ENCODE data around the gene RGS18. TPM values are rescaled to one million over a fixed set of nuclear protein-coding genes. Genes with fewer than 3 reads are reported as not detected.
A peak's percentile ranks its signal among the peaks of the same experiment; 100 is the strongest.

The RGS18 gene, protein sequence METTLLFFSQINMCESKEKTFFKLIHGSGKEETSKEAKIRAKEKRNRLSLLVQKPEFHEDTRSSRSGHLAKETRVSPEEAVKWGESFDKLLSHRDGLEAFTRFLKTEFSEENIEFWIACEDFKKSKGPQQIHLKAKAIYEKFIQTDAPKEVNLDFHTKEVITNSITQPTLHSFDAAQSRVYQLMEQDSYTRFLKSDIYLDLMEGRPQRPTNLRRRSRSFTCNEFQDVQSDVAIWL
- 145 TPM for total RNA-seq (2013)
- polyA plus RNA-seq (10 to 100 TPM; 43.7 to 57.0 (median 49.0) TPM), polyA minus RNA-seq (35.5 and 49.4 TPM in 2 replicates), total RNA-seq (3.3 to 83.4 (median 54.1) reads per million in 11 experiments)

DNA sequence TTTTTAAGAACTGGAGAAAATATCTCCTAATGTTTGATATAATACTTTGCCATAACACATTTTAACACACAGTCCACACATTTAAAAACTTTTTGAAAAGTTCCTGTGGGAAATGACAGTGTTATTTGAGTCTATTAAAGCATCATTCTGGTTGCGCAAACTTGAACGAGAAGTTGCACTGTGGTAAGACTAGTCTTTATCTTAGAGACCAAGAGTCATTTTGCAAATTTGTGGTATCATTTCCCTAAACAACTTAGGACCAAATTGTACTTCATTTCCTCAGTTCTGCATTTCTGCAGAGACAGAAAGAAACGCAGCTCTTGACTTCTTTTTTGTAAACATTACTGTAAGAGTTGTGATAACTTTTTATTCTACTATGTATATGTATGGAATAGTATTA, at the start of gene RGS18:
TSS of gene RGS18 (plus strand) at position 282 of the 400 bp plus-strand sequence. CDS start 176 bp downstream, outside the sequence.
- Mint-ChIP-seq H3K4me3 (peak within 1 kb of the TSS; percentile 73 to 94), H3K9me3 (peaks cover 0 to 4% (median 0%) of the 10 kb centered on the region in 7 donors), H3K27ac (peak within 1 kb of the TSS; percentile 93 to 98 (median 97)), H3K4me1 (peaks cover 42% of the 10 kb centered on the region), H3K36me3 (peaks cover 8 to 20% of the 10 kb centered on the region in 2 donors), H3K27me3 (ENCODE audit: low read depth in 3 of 3) (no peaks in the 10 kb centered on the region)
- DNase-seq, result peak; percentile 88 to 99 (median 93)
- peaks cover 58% of the 10 kb centered on the region for H3K79me2 ChIP-seq (ENCODE audit: insufficient read depth, low read length)
- no peaks in the 10 kb centered on the region for H4K20me1 ChIP-seq (ENCODE audit: insufficient read depth, low read length)
- H3K4me1 ChIP-seq (ENCODE audit: control insufficient read depth in 1 of 2, insufficient read depth in 2 of 2, low read length in 2 of 2), result peaks cover 49 to 58% of the 10 kb centered on the region in 2 donors
- peak within 1 kb of the TSS; percentile 85 to 91 for H3K27ac ChIP-seq (ENCODE audit: low read depth in 1 of 2, low read length in 2 of 2)
- H3K4me2 ChIP-seq (replicated peaks; ENCODE audit: extremely low read depth, low read length, poor library complexity, severe bottlenecking), result peak within 1 kb of the TSS; percentile 78
- intact Hi-C loops (cut with micrococcal nuclease), result no loop called here
- H3K9me3 ChIP-seq (replicated peaks in 1 of 2; ENCODE audit: control insufficient read depth in 1 of 2, insufficient read depth in 1 of 2, low read length in 2 of 2), result no peaks in the 10 kb centered on the region
- no CpG with 5 or more reads among the region's 3 CpGs for WGBS (ENCODE audit: insufficient coverage)
- no peak within 1 kb of the TSS for H2AFZ ChIP-seq (ENCODE audit: insufficient read depth, low read depth, low read length, poor library complexity, severe bottlenecking)
- peaks cover 0 to 6% of the 10 kb centered on the region in 2 donors for H3K36me3 ChIP-seq (replicated peaks in 1 of 2; ENCODE audit: control insufficient read depth in 1 of 2, insufficient read depth in 2 of 2, low read length in 2 of 2)
- H3K9ac ChIP-seq (ENCODE audit: insufficient read depth, low read length, poor library complexity, severe bottlenecking), result peak within 1 kb of the TSS; percentile 78
- peak within 1 kb of the TSS; percentile 83 to 99 (median 88) for H3K4me3 ChIP-seq (replicated peaks in 1 of 3; ENCODE audit: low read depth in 2 of 3, low read length in 3 of 3)
- H3K27me3 ChIP-seq (ENCODE audit: control insufficient read depth in 2 of 2, insufficient read depth in 2 of 2, low read length in 2 of 2), result no peaks in the 10 kb centered on the region
- TF ChIP-seq, protein P1, sequence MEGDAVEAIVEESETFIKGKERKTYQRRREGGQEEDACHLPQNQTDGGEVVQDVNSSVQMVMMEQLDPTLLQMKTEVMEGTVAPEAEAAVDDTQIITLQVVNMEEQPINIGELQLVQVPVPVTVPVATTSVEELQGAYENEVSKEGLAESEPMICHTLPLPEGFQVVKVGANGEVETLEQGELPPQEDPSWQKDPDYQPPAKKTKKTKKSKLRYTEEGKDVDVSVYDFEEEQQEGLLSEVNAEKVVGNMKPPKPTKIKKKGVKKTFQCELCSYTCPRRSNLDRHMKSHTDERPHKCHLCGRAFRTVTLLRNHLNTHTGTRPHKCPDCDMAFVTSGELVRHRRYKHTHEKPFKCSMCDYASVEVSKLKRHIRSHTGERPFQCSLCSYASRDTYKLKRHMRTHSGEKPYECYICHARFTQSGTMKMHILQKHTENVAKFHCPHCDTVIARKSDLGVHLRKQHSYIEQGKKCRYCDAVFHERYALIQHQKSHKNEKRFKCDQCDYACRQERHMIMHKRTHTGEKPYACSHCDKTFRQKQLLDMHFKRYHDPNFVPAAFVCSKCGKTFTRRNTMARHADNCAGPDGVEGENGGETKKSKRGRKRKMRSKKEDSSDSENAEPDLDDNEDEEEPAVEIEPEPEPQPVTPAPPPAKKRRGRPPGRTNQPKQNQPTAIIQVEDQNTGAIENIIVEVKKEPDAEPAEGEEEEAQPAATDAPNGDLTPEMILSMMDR (IDR thresholded peaks at IDR 0.05), result no peak

DNA sequence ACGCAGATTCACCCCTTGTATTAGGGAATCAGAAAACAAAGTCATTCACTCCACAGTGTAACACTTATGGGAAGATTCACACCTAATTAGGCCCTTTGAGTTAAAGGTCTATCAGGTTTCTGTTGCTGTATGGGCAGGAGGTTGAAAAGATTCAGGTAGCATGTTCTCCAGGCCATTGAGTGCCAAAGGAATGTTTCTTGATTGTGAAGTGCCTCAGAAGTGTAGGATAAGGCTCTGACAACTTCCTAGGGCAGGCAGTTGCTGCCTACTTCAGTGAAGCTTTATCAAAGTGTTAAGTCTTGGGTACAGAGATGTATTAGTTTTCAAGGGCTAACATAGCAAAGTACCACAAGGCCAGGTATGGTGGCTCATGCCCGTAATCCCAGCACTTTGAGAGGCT, 48.7 kb upstream of the RGS18 start:
- Histone ChIP-seq H3K4me2 (replicated peaks; ENCODE audit: extremely low read depth, low read length, poor library complexity, severe bottlenecking) (no peak overlapping the region), H3K27ac (ENCODE audit: low read depth in 1 of 2, low read length in 2 of 2) (no peak overlapping the region), H3K4me3 (replicated peaks in 1 of 3; ENCODE audit: low read depth in 2 of 3, low read length in 3 of 3) (no peak overlapping the region), H3K79me2 (ENCODE audit: insufficient read depth, low read length) (no peaks in the 10 kb centered on the region), H4K20me1 (ENCODE audit: insufficient read depth, low read length) (no peaks in the 10 kb centered on the region), H3K9me3 (replicated peaks in 1 of 2; ENCODE audit: control insufficient read depth in 1 of 2, insufficient read depth in 1 of 2, low read length in 2 of 2) (peaks cover 0 to 2% of the 10 kb centered on the region in 2 donors), H3K27me3 (ENCODE audit: control insufficient read depth in 2 of 2, insufficient read depth in 2 of 2, low read length in 2 of 2) (no peaks in the 10 kb centered on the region), H3K9ac (ENCODE audit: insufficient read depth, low read length, poor library complexity, severe bottlenecking) (no peak overlapping the region), H3K36me3 (replicated peaks in 1 of 2; ENCODE audit: control insufficient read depth in 1 of 2, insufficient read depth in 2 of 2, low read length in 2 of 2) (no peaks in the 10 kb centered on the region), H2AFZ (ENCODE audit: insufficient read depth, low read depth, low read length, poor library complexity, severe bottlenecking) (peak overlapping the region; percentile 8), H3K4me1 (ENCODE audit: control insufficient read depth in 1 of 2, insufficient read depth in 2 of 2, low read length in 2 of 2) (no peaks in the 10 kb centered on the region)
- DNase-seq, result no peak
- peaks cover 0 to 2% (median 0%) of the 10 kb centered on the region in 3 donors for H3K27me3 Mint-ChIP-seq (ENCODE audit: low read depth in 3 of 3)
- intact Hi-C loops (cut with micrococcal nuclease), result no loop called here
- no peaks in the 10 kb centered on the region for H3K36me3 Mint-ChIP-seq
- no peaks in the 10 kb centered on the region for H3K4me1 Mint-ChIP-seq
- H3K4me3 Mint-ChIP-seq, result no peak overlapping the region
- peaks cover 2 to 9% (median 5%) of the 10 kb centered on the region in 7 donors for H3K9me3 Mint-ChIP-seq
- TF ChIP-seq, protein P1 (IDR thresholded peaks at IDR 0.05), result no peak
- H3K27ac Mint-ChIP-seq, result no peak overlapping the region
- WGBS (ENCODE audit: insufficient coverage), result 100% methylated on average over 1 of the region's 2 CpGs
